Activated CD4-positive, CD25-positive, alpha-beta regulatory T cell treated with anti-CD3 and anti-CD28 coated beads, Interleukin-2, amount 50 U/mL, for 72 hours (primary cell): ENCODE measurements around the gene CSPG4.
"Not testable (repeated sequence)": the region's sequence is repeated elsewhere in the genome, so short reads cannot be mapped to it uniquely, and the experiment has no call there.

ENCODE experiments used
- DNase-seq: peaks from one replicate; pipeline ENCODE4 v3.0.0; 2021

Gene CSPG4

DNA sequence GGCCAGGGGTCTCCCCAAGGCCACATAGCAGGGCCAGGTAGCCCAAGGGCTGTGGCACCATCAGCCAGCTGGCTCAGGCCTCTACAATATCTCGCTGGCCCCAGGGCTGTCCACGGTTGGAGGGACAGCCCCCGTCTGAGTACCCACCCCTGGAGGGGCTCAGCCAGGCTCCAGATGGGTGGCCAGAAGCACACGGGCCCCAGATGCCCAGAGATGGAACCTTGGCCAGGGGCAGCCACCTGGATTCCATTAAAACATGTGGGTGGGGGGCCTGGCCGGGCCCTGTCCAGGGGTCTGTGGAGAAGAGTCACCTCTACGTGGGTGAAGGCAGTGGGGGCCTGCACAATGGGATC is 8.4 kb downstream of the CSPG4 start:
- no peak for DNase-seq

DNA sequence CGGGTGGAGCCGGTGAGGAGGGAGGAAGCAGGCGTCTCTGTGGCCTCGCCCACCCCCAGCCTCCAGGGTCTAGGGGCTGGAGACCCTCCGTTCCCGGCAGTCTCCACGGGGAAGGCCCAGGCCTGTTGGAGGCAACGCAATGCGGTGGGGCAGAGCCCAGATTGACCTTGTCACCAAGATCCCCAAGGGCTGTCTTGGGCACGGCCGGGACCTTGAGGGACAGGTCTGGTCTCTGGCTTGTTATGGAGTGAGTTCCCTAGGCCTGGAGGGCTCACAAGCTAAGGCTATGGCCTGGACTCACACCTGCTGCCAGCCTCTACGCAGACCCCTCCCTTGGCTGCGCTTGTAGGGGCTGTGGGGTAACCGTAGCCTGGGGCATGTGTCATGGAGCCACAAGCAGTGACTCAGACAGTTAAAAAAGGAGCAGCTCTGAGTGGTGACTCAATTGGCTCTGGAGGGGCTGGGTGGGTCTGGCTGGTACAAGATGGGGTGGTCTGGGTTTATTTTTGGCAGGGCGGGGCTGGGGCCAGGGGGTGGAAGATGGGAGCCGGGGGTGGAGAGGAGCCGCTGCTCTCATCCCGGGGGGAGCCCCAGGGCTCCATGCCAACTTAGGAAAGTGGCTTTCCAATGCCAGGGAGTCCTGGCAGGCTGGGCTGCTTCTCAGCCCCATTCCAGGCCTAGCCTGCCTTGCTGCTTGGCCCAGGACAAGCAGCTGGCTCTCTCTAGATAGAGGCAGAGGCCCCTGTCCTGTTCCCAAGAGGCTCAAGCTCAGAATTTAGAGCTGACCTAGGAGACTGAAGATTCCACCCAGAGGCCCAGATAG is 9.0 kb downstream of the CSPG4 start:
- not testable (repeated sequence) for DNase-seq

DNA sequence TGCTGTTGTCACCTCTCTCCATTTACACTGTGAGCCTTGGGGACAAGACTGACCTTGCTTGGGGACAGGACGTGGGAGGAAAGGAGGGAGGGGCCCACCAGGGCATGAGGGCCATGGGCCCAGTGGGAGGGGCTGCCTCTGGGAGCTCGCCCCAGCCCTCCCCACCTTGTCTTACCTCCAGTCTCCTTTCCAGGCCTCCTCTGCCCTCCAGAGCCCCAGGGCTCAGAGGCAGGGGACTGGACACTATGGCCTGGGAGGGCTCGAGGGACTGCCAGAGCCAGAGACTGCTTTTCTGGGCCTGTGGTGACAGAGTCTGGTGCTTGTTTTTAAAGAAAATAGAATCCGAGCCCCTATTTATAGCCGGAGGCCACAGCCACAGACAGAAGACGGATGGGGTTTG is 10.2 kb downstream of the CSPG4 start:
- DNase-seq = no peak

DNA sequence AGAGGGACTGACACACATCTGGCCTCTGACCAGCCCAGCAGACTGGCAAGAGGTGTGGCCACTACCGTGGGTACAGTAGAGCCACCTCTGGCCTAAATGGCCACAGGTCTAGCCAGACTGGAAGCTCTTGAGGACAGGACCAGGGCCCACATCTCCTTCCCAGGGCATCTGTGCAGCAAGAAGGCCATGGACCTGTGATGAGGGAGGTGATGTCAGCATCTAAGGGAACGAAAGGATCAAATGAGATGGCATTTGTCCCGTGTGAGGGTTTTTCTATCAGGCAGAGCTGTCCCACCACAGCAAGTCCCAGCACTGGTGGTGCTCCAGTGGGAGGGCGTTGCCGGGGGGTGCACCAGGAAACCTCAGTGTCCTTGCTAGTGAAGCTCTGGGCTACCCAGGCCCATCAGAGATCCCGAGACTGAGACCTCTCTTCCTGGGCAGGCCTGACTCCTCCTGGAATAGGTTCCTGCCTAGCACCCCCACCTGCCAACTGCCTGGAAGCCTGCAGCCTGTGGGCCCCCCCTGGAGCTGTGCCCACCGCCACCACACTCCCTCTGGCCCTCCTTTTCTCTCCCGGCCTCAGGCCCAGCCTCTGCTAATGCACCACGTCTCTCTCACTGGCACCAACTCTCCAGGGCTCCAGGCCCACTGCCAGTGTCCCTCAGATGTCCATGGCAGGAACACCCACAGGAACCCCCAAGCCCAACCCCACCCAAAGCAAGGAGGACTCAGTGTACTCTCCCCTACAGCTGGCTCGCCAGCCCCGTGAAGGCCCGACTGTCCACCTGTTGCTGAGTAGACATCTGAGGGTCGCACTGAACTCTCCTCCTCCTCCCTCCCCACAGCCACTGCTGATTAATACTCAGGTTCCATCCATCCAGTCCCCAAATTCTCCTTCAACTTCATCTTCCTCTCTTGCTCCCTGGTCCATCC is 11.3 kb downstream of the CSPG4 start:
- DNase-seq = not testable (repeated sequence)

DNA sequence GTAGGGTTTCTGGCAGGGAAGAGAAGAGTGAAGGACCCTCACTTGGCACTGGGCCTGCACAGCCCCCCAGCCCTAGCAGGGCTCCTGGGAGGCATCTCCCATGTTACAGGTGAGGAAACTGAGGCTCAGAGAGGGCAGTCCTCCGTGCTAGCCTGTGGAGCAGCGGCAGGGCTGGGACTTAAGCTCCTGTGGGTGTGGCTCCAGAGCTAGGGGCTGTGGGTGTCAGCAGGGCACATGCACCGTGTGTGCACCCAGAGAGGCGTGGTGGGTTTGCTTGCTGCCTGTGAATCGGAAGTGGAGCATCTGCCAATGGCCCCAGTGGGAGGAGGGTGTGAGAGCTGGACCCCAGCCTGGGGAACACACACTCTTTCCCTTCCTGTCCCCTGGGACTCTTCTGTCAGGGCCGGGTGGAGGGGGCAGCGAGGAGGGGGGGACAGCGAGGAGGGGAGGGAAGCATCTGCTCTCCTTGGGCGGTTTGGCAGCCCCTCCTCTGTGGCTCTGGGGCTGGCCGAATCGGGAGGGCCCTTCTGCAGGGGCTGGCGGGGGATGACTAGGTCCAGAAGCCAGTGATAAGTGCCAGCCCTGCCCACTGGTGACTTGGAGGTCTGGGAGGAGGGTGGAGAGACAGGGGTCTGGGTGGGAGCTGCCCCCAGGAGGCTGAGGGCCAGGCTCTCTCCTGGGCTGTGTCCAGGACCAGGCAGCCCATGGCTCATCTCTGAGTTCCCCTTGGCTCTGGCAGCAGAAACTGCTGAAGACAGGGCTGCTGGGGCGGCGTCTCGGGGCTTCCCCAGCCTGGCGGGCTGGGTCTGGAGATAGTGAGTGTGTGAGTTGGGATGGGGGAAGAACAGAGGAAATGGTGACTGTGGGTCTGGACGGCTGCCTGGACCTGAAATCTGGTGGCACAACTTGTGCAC is 12.4 kb downstream of the CSPG4 start:
- DNase-seq = not testable (repeated sequence)

DNA sequence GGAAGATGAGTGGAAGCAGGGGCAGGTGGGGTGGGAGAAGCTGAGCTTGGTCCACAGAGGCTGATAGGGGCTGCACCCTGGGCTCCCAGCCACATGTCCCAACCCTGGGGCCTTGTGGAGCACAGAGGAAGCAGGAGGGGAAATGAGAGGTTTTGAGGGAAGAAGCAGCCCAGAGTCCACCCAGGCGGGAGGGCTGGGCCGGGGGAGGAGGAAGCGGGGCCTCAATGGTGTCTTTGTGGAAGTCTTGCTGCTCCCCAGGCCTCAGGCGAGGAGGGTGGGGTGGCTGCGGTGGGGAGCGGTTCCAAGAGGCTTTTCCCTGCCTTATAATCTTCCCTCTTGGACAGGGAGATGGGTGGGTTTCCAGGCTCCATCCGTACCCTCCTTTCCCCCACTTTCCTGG is 13.1 kb downstream of the CSPG4 start:
- DNase-seq = not testable (repeated sequence)

GRCh38 chr15:75697974-75698747 is 14.5 kb downstream of the CSPG4 start:
- DNase-seq = not testable (repeated sequence)

DNA sequence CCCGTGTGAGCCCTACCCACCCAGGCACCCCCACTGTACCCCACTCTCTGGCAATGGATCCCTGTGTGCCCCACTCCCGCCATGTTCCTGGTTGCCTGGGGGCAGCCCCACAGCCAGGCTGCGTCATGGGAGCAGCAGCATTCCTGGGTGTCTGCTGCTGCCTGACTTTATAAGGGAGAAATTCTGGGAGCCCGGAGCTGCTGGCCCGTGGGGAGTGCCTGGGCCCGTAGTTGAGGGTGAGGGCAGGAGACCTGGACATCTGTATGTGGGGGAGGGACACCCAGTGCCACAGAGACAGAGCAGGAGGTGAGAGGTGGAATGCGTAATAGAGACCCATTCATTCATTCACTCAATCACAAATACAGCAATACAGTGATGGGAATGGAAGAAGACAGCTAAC is 15.1 kb downstream of the CSPG4 start:
- DNase-seq = no peak

- no peak for DNase-seq
These were observed 15.8 kb downstream of the CSPG4 start for GRCh38 chr15:75696854-75697259.

GRCh38 chr15:75696311-75696720 is 16.3 kb downstream of the CSPG4 start:
- no peak for DNase-seq

- DNase-seq = no peak
These were observed 16.9 kb downstream of the CSPG4 start for GRCh38 chr15:75695634-75696310.

DNA sequence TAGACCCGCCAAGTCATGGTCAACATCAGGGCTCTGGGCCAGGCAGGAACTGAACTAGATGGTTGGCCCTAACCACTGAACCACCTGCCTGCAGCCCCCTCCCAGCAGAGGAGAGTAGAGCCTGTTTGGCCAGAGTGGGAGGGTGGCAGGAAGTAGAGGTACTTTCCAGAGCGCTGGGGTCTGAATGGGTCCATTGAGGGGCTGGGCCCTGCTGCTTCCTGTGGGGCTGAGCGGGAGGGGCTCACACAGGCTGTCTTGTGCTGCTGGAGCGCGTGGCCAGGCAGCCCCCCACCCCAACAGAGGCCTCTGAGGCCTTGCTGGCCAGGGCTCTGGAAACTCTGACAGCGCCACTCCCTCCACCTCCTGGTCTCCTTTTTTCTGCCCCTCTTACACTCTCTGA is 17.4 kb downstream of the CSPG4 start:
- no peak for DNase-seq

DNA sequence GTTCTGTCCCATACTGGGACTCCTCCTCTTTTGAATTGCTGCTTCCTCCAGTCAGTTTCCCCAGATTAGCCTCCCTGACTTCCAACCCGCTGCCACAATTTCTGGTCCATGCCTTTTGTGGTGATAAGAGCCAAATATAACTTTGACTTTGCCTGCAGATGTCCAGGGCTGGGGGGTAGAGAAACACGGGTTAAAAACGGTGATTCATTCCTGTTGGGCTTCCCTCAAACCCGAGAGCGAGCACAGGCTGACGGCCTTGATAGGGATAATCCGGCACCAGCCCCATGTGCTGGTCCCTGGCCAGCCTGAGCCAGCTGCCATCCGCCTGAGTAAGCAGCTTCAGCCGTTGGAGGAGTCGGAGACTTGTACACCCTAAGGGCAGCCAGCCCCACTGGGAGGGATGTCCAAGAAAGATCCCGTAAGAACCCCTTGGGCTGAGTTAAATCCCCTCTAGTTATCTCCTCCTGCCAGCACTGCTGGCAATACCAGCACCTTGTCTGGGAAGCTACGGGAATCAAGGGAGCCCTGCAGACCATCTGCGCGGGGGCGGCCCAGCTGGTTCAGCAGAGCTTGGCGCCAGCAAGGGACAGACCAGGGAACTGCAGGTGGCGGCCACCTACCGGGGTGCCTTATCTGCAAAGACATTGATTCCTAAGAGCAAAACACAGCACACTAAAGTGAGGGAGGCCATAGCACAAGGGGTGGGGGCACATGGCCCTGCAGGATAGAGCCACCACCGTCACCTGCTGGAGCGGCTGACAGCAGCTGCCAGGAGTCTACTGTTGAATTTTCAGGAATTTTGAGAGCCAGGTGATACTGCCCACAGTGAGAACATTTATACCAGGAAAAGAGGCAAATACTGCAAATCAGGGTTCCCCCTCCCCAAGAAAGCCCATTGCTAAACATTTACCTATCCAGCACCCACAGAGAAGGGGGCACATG is 18.1 kb downstream of the CSPG4 start:
- DNase-seq = no peak

GRCh38 chr15:75693501-75694240 is 19.0 kb downstream of the CSPG4 start:
- no peak for DNase-seq

DNA sequence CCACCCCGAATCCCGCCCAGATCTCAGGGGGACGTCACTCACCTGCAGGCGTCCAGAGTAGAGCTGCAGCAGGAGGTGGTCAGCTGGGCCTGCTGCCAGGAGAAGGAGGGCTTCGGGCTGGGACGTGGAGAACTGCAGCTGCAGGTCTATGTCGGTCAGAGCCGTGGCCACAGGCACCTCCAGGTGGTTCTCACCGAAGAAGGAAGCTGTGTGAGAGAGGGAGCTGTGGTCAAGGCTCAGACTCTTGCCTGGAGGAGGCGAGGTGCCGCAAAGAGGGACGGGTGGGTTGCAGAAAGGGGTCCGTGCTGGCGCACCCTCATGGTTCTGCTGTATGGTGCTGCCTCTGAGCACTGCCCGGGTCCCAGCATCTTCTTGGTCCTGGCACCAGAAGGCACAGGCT is 19.6 kb downstream of the CSPG4 start:
- DNase-seq = not testable (repeated sequence)

- DNase-seq = not testable (repeated sequence)
These were observed 20.3 kb downstream of the CSPG4 start for GRCh38 chr15:75692311-75692710.

DNA sequence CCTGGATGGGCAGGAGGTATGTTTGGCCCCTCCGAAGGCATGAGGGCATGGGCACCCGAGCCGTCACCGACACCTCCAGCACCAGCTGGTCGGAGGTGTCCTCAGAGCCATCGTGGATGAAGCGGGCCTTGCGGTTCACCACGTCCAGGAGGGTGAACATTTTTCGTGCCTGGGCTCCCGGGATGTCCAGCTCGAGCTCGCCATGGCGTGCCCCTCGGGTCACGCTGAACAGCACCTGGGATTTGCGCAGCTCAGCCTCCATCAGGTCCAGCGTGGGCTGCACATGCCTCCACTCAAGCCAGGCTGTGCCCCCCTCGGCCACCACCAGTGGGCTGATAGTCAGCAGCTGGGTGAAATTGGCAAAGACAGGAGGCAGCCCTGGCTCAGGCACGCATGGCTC is 23.2 kb downstream of the CSPG4 start:
- not testable (repeated sequence) for DNase-seq

- no peak for DNase-seq
These were observed 23.8 kb downstream of the CSPG4 start for GRCh38 chr15:75688831-75689230.

DNA sequence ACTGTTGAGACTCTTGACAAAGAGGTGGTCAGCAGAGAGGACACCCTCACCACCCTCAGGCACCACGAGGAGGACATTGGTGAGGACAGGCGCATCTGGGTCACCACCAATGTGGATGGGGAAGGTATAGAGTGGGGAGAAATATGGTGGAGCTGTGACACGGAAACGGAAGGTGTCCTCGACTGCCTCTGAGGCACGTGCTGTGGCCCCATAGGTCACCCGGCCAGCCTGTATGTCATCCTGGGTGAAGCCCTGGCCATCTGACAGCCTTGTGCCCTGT is 24.4 kb downstream of the CSPG4 start:
- DNase-seq = no peak
